Measurements from ENCODE around the gene TFF3.

Gene TFF3

GRCh38 chr21:42305707-42306147 lies 9.5 kb downstream of the TFF3 start:
- no peak for TF ChIP-seq CTCF (conservative IDR thresholded peaks at IDR 0.05; ENCODE audit: low read depth, low read length)
- no peak for DNase-seq (ENCODE audit: low read depth)
- H3K4me3 ChIP-seq (ENCODE audit: low read depth, low read length): no peak overlapping the region

GRCh38 chr21:42304556-42305454 lies 10.4 kb downstream of the TFF3 start:
- no peak for DNase-seq (ENCODE audit: low read depth)
- no peak for TF ChIP-seq CTCF (conservative IDR thresholded peaks at IDR 0.05; ENCODE audit: low read depth, low read length)
- no peak overlapping the region for H3K4me3 ChIP-seq (ENCODE audit: low read depth, low read length)

- no peak for DNase-seq (ENCODE audit: low read depth)
- H3K4me3 ChIP-seq (ENCODE audit: low read depth, low read length): no peak overlapping the region
- TF ChIP-seq CTCF (conservative IDR thresholded peaks at IDR 0.05; ENCODE audit: low read depth, low read length): no peak
These were observed 11.8 kb downstream of the TFF3 start for GRCh38 chr21:42303443-42303842.

- H3K4me3 ChIP-seq (ENCODE audit: low read depth, low read length): no peak overlapping the region
- DNase-seq (ENCODE audit: low read depth): no peak
These were observed 12.4 kb downstream of the TFF3 start for GRCh38 chr21:42302794-42303193.

GRCh38 chr21:42302076-42302650 lies 13.0 kb downstream of the TFF3 start:
- DNase-seq (ENCODE audit: low read depth): no peak
- no peak for TF ChIP-seq CTCF (conservative IDR thresholded peaks at IDR 0.05; ENCODE audit: low read depth, low read length)
- H3K4me3 ChIP-seq (ENCODE audit: low read depth, low read length): no peak overlapping the region

More at GRCh38 chr21:42302794-42303193, 12.4 kb downstream of the TFF3 start:
- TF ChIP-seq CTCF (conservative IDR thresholded peaks at IDR 0.05; ENCODE audit: low read depth, low read length): no peak

- no peak for TF ChIP-seq CTCF (conservative IDR thresholded peaks at IDR 0.05; ENCODE audit: low read depth, low read length)
- DNase-seq (ENCODE audit: low read depth): no peak
- H3K4me3 ChIP-seq (ENCODE audit: low read depth, low read length): no peak overlapping the region
These were observed 13.7 kb downstream of the TFF3 start for GRCh38 chr21:42301371-42302075.
